Mammary epithelial cell (primary cell): ENCODE measurements around the gene ZSWIM4.
"Not testable (repeated sequence)": the region's sequence is repeated elsewhere in the genome, so short reads cannot be mapped to it uniquely, and the experiment has no call there.

Experiments
- EZH2 ChIP-seq: IDR thresholded peaks from 2 replicates; pipeline ENCODE4 v1.6.1; 2012; ENCODE audit warnings: low read length, inconsistent platforms, borderline replicate concordance
- TF ChIP-seq, protein P1 (sequence below), 2 donors: IDR thresholded peaks in 1 of 2; conservative IDR thresholded peaks in 1 of 2; 2 replicates each; pipeline ENCODE4 v1.5.1; 2011 to 2012; ENCODE audit warnings: inconsistent platforms in 2 of 2, low read length in 2 of 2, mild to moderate bottlenecking in 2 of 2, control low read depth in 1 of 2, low read depth in 1 of 2; ENCODE audit not compliant: insufficient read depth in 1 of 2; ENCODE audit errors: extremely low read depth in 1 of 2

DNA sequence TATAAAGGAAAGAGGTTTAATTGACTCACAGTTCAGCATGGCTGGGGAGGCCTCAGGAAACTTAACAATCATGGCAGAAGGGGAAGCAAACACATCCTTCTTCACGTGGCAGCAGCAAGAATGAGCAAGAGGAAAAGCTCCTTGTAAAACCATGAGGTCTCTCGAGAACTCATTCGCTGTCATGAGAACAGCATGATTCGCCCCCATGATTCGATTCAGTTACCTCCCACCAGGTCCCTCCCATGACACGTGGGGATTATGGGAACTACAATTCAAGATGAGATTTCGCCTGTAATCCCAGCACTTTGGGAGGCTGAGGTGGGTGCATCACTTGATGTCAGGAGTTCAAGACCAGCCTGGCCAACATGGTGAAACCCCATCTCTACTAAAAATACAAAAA is 41.6 kb upstream of the ZSWIM4 start:
- TF ChIP-seq, protein P1, sequence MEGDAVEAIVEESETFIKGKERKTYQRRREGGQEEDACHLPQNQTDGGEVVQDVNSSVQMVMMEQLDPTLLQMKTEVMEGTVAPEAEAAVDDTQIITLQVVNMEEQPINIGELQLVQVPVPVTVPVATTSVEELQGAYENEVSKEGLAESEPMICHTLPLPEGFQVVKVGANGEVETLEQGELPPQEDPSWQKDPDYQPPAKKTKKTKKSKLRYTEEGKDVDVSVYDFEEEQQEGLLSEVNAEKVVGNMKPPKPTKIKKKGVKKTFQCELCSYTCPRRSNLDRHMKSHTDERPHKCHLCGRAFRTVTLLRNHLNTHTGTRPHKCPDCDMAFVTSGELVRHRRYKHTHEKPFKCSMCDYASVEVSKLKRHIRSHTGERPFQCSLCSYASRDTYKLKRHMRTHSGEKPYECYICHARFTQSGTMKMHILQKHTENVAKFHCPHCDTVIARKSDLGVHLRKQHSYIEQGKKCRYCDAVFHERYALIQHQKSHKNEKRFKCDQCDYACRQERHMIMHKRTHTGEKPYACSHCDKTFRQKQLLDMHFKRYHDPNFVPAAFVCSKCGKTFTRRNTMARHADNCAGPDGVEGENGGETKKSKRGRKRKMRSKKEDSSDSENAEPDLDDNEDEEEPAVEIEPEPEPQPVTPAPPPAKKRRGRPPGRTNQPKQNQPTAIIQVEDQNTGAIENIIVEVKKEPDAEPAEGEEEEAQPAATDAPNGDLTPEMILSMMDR (conservative IDR thresholded peaks at IDR 0.05 in 1 of 2, IDR thresholded peaks at IDR 0.05 in 1 of 2; ENCODE audit: extremely low read depth in 1 of 2, insufficient read depth in 1 of 2, low read depth in 1 of 2, low read length in 2 of 2): not testable (repeated sequence)
- not testable (repeated sequence) for TF ChIP-seq EZH2
